MM.1S (cell line): Measurements from ENCODE around the gene NOXO1.
A peak's percentile ranks its signal among the peaks of the same experiment; 100 is the strongest.

ENCODE experiments used
- DNase-seq: peaks from one replicate; pipeline ENCODE4 v3.0.0-alpha.2; 2015
- H2AFZ ChIP-seq: fragments of 300-600 bp; sonication (generic); 2 replicates; pipeline ENCODE4 v1.6.0; 2016; ENCODE audit warnings: antibody characterized with exemption, low read length
- H3F3A ChIP-seq: fragments of 300-600 bp; sonication (generic); 2 replicates; pipeline ENCODE4 v1.6.1; 2016; ENCODE audit warnings: mild to moderate bottlenecking, antibody characterized with exemption, low read length, moderate library complexity, mixed read lengths; ENCODE audit not compliant: insufficient read depth
- H3K27ac ChIP-seq: fragments of 300-600 bp; sonication (generic); 2 replicates; pipeline ENCODE4 v1.5.1; 2016; ENCODE audit warnings: mild to moderate bottlenecking, low read length
- H3K27me3 ChIP-seq: fragments of 300-600 bp; sonication (generic); replicated peaks from 2 replicates; pipeline ENCODE4 v1.6.0; 2016; ENCODE audit warnings: low read length; ENCODE audit not compliant: insufficient read depth
- H3K36me3 ChIP-seq: fragments of 300-600 bp; sonication (generic); replicated peaks from 2 replicates; pipeline ENCODE4 v1.6.1; 2016; ENCODE audit warnings: mild to moderate bottlenecking, low read length, mixed read lengths; ENCODE audit not compliant: insufficient read depth
- H3K4me1 ChIP-seq: fragments of 300-600 bp; sonication (generic); 2 replicates; pipeline ENCODE4 v1.6.1; 2016; ENCODE audit warnings: low read length, mixed read lengths
- H3K4me2 ChIP-seq: fragments of 300-600 bp; sonication (generic); 2 replicates; pipeline ENCODE4 v1.6.0; 2016; ENCODE audit warnings: low read depth, low read length
- H3K4me3 ChIP-seq: fragments of 300-600 bp; sonication (generic); 2 replicates; pipeline ENCODE4 v1.5.1; 2016; ENCODE audit warnings: low read length, mixed read lengths
- H3K79me2 ChIP-seq: fragments of 300-600 bp; sonication (generic); 2 replicates; pipeline ENCODE4 v1.6.1; 2016; ENCODE audit warnings: mixed run types, low read length, mixed read lengths
- H3K9ac ChIP-seq: fragments of 300-600 bp; sonication (generic); 2 replicates; pipeline ENCODE4 v1.6.1; 2016; ENCODE audit warnings: low read length, mixed read lengths
- H3K9me2 ChIP-seq: fragments of 300-600 bp; sonication (generic); replicated peaks from 2 replicates; pipeline ENCODE4 v1.6.1; 2016; ENCODE audit warnings: mild to moderate bottlenecking, low read length, mixed read lengths; ENCODE audit not compliant: insufficient read depth
- H3K9me3 ChIP-seq: fragments of 300-600 bp; sonication (generic); replicated peaks from 2 replicates; pipeline ENCODE4 v1.6.1; 2016; ENCODE audit warnings: mild to moderate bottlenecking, low read length, mixed read lengths; ENCODE audit not compliant: insufficient read depth
- H4K20me1 ChIP-seq: fragments of 300-600 bp; sonication (generic); 2 replicates; pipeline ENCODE4 v1.6.1; 2016; ENCODE audit warnings: mild to moderate bottlenecking, low read length, moderate library complexity, mixed read lengths; ENCODE audit not compliant: insufficient read depth
- EZH2 ChIP-seq: fragments of 300-600 bp; sonication (generic); optimal IDR thresholded peaks from 2 replicates; pipeline ENCODE3; 2017; ENCODE audit warnings: low read depth, mild to moderate bottlenecking, antibody characterized with exemption, low read length, mixed read lengths
- EZH2phosphoT487 ChIP-seq: fragments of 300-600 bp; sonication (generic); IDR thresholded peaks from 2 replicates; pipeline ENCODE4 v1.6.1; 2018; ENCODE audit warnings: antibody characterized with exemption, low read length
- TF ChIP-seq, protein P1 (sequence below): fragments of 300-600 bp; sonication (generic); IDR thresholded peaks from 2 replicates; pipeline ENCODE4 v1.5.1; 2016; ENCODE audit warnings: antibody characterized with exemption, low read length, mixed read lengths

NOXO1 gene

DNA sequence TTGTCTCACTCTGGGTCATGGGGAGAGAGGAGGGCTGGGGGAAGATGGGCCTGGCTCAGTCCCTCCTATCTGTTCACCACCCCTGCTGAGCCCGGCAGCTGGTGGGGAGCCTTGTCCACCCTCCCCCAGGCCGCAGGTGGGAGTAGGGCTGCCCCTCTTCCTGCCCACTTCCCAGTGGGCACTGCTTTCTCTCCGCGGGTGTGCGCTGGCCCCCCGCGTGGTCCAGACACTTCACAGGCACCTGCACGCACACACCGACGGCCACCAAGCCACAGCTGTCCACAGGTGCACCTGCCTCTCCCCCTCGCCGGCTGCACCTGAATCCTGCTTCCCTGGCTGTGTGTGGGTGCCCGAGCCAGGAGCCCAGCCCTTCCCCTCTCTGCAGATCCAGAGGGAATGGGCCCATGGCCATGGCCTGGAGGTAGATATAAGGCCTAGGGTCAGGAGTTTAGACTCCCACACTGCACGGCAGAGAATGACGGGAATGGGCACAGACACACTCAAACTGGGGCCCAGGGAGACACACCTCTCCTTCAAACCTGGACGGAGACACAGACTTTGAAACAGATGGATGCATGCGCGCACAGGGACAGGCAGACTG lies 47.5 kb upstream of the NOXO1 start:
- Histone ChIP-seq H3F3A (no peaks in the 10 kb centered on the region; the same call in 1 of the 2 replicates), H3K79me2 (no peaks in the 10 kb centered on the region), H3K9me3 (no peaks in the 10 kb centered on the region), H2AFZ (no peak overlapping the region), H3K27ac (no peak overlapping the region), H3K9me2 (no peaks in the 10 kb centered on the region), H4K20me1 (no peaks in the 10 kb centered on the region), H3K27me3 (peaks cover 40% of the 10 kb centered on the region), H3K4me3 (no peak overlapping the region), H3K9ac (no peak overlapping the region), H3K4me2 (no peak overlapping the region), H3K36me3 (no peaks in the 10 kb centered on the region), H3K4me1 (peaks cover 4% of the 10 kb centered on the region; the same call in 1 of the 2 replicates)
- no peak for TF ChIP-seq EZH2
- TF ChIP-seq, protein P1, sequence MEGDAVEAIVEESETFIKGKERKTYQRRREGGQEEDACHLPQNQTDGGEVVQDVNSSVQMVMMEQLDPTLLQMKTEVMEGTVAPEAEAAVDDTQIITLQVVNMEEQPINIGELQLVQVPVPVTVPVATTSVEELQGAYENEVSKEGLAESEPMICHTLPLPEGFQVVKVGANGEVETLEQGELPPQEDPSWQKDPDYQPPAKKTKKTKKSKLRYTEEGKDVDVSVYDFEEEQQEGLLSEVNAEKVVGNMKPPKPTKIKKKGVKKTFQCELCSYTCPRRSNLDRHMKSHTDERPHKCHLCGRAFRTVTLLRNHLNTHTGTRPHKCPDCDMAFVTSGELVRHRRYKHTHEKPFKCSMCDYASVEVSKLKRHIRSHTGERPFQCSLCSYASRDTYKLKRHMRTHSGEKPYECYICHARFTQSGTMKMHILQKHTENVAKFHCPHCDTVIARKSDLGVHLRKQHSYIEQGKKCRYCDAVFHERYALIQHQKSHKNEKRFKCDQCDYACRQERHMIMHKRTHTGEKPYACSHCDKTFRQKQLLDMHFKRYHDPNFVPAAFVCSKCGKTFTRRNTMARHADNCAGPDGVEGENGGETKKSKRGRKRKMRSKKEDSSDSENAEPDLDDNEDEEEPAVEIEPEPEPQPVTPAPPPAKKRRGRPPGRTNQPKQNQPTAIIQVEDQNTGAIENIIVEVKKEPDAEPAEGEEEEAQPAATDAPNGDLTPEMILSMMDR = no peak
- TF ChIP-seq EZH2phosphoT487 = no peak
- DNase-seq = no peak

DNA sequence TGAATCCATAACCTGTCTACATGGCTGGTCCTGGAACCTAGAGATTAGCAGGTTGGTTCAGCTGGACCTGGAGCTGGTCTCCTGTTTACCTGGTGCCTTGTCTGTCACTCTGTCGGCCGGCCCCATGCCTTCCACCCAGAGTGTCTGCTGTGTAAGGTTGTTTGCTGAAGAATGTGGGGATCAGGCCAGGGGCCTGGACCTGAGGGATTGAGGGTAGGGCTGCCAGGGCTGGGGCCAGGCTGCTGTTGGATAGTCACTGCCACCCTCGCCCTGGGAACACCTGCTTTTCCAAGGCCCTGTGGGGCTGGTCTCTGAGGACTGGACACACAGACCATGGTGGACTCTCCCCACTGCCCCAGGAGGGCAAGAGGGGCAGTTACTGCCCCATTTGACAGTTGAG lies 46.9 kb upstream of the NOXO1 start:
- DNase-seq = peak; percentile 5
- H3K4me2 ChIP-seq = no peak overlapping the region
- H3K79me2 ChIP-seq = no peaks in the 10 kb centered on the region
- H3K27me3 ChIP-seq = peaks cover 39% of the 10 kb centered on the region
- no peak for TF ChIP-seq EZH2phosphoT487
- TF ChIP-seq, protein P1 = no peak
- no peak for TF ChIP-seq EZH2
- H2AFZ ChIP-seq = no peak overlapping the region
- H3K9me2 ChIP-seq = no peaks in the 10 kb centered on the region
- no peaks in the 10 kb centered on the region for H4K20me1 ChIP-seq
- no peak overlapping the region for H3K27ac ChIP-seq
- H3K9ac ChIP-seq = no peak overlapping the region
- no peak overlapping the region for H3K4me3 ChIP-seq
- H3F3A ChIP-seq = no peaks in the 10 kb centered on the region; the same call in 1 of the 2 replicates
- no peaks in the 10 kb centered on the region for H3K36me3 ChIP-seq
- peaks cover 8% of the 10 kb centered on the region; the same call in 1 of the 2 replicates for H3K4me1 ChIP-seq
- no peaks in the 10 kb centered on the region for H3K9me3 ChIP-seq

DNA sequence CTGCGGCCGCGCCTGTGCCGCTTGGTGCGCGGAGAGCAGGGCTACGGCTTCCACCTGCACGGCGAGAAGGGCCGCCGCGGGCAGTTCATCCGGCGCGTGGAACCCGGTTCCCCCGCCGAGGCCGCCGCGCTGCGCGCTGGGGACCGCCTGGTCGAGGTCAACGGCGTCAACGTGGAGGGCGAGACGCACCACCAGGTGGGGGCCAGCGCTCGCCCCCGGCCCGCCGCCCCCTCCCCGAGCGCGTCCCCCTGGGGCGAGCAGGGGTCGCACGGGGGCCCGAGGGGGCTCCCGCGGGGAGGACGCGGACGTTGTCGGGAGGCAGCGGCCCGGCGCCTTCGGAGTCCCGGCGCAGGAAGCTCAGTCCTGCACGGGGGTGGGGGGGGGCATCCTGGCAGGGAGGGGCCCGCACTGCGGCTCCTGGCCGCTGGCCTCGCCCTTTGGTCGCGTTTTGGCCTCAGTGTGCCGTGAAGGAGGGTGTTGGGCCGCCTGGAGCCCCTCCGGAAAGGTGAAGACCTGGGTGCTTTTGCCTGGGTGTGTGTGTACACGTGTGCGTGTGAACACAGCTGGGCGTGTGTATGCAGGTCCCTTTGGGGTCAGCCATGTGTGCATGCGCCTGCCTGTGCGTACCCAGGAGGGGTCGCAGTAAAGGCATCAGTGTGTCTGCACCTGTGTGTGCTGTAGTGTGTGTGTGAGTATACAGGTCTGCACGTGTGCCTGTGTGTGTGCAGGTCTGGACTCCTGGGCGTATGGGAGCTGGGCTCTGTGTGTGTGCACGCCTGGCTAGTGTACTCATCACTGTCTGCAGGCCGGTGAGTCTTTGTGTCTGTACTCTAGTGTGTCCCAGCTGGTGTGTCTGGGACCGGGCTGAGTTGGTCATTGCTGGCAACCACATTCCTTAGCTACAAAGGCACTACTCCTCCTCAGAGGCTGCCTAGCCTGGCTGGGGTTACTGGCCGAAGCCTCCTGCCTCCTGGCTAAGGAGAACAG lies 46.0 kb upstream of the NOXO1 start:
- Histone ChIP-seq H3K4me1 (peaks cover 8% of the 10 kb centered on the region; the same call in 1 of the 2 replicates), H3K9me2 (no peaks in the 10 kb centered on the region), H3K9ac (no peak overlapping the region), H3K27me3 (peaks cover 39% of the 10 kb centered on the region), H3F3A (no peaks in the 10 kb centered on the region; the same call in 1 of the 2 replicates), H3K79me2 (no peaks in the 10 kb centered on the region), H3K4me3 (peak overlapping the region; percentile 34; the same call in 1 of the 2 replicates), H3K27ac (no peak overlapping the region), H2AFZ (no peak overlapping the region), H3K9me3 (no peaks in the 10 kb centered on the region), H3K36me3 (no peaks in the 10 kb centered on the region), H4K20me1 (no peaks in the 10 kb centered on the region), H3K4me2 (peak overlapping the region; percentile 62; the same call in 1 of the 2 replicates)
- peak; percentile 7 for DNase-seq
- no peak for TF ChIP-seq EZH2phosphoT487
- TF ChIP-seq, protein P1 = no peak
- TF ChIP-seq EZH2 = no peak
